Ectodermal cell (in vitro differentiated cells): ENCODE data around the gene DGCR8.

ENCODE experiments used
- H3K27ac ChIP-seq: 2 replicates; pipeline ENCODE4 v1.7.0; 2013; ENCODE audit warnings: mild to moderate bottlenecking, low read depth, low read length; ENCODE audit not compliant: insufficient read depth, poor library complexity, severe bottlenecking
- H3K27me3 ChIP-seq: 2 replicates; pipeline ENCODE4 v1.7.0; 2013; ENCODE audit warnings: mild to moderate bottlenecking, low read length; ENCODE audit not compliant: insufficient read depth, control insufficient read depth, poor library complexity, severe bottlenecking
- H3K36me3 ChIP-seq: one replicate; pipeline ENCODE4 v1.7.0; 2013; ENCODE audit warnings: low read length; ENCODE audit not compliant: control insufficient read depth, insufficient read depth
- H3K4me1 ChIP-seq: one replicate; pipeline ENCODE4 v1.7.0; 2013; ENCODE audit warnings: low read length; ENCODE audit not compliant: control insufficient read depth, insufficient read depth
- H3K4me3 ChIP-seq: 2 replicates; pipeline ENCODE4 v1.7.0; 2013; ENCODE audit warnings: low read depth, low read length, control low read depth; ENCODE audit not compliant: insufficient read depth
- H3K9me3 ChIP-seq: 2 replicates; pipeline ENCODE4 v1.7.0; 2013; ENCODE audit warnings: mild to moderate bottlenecking, low read length, moderate library complexity; ENCODE audit not compliant: control insufficient read depth
- WGBS, 2 experiments: methylation state at CpG; one replicate each; pipeline ENCODE4 v1.1.7; 2013; ENCODE audit warnings: missing lambda C conversion rate in 2 of 2; 5-methylcytosine and 5-hydroxymethylcytosine counted together

DGCR8 gene

DNA sequence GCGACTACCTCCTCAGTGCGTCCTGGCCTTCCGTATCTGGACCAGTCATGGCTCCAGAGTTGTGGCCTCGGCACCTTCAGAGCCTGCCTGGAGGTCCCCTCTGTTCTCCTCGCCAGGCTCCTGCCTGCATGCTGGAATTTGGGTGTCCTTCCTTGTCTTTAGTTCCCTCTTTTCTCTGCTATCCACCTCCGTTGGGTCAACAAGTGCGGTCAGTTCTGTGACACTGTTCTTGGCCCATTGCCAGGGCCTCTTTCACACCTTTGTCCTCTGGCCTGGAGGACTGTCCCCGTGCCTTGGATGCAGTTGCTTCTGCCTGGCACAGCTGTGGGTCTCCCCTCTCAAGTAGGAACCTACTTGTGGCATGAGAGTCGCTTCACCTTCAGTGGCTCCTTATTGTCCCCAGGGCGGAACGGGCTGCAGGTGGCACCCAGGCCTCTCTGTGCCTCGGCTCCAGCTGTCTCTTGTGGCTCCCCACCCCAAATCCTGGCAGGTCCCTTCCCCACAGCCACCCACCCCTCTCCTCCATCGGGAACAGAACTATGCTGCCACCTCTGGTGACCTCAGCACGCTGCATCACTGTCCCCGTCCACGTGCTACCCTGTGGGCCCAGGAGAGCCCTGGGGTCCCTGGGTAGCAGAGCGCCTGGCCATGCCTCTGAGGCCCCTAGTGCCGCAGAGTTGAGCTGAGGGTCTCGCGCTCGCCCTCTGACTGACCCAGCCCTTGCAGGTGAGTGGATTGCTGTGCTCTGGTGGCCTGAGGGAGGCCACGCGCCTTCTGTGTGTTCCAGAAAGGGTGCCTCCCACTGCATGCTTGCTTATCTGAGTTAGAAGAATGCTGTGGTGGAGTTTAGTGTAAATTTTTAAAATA, 4.7 kb downstream of the DGCR8 start:
- 76 to 77% methylated on average over 23 of the region's 23 CpGs for WGBS, 2 experiments
- Histone ChIP-seq H3K9me3 (no peaks in the 10 kb centered on the region), H3K36me3 (peaks cover 37% of the 10 kb centered on the region), H3K4me3 (no peak overlapping the region), H3K27me3 (no peaks in the 10 kb centered on the region), H3K27ac (no peak overlapping the region), H3K4me1 (peaks cover 26% of the 10 kb centered on the region)

DNA sequence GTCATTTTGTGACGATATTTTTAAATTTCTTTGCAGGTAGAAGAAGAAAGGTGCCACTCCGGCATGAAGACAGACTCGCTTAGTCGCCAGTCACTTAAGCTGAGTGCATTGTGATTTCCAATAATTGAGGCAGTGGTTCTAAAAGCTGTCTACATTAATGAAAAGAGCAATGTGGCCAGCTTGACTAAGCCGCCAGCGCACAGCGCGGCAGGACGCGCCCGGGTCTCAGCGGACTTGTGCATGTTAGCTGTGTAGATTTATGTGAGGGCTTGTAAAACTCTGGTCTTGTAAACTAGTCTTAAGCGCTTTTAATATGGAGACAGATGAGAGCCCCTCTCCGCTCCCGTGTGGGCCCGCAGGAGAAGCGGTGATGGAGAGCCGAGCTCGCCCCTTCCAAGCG, 5.6 kb downstream of the DGCR8 start:
- no peak overlapping the region for H3K27ac ChIP-seq
- no peaks in the 10 kb centered on the region for H3K9me3 ChIP-seq
- H3K4me1 ChIP-seq, result peaks cover 26% of the 10 kb centered on the region
- no peaks in the 10 kb centered on the region for H3K27me3 ChIP-seq
- 96 to 97% methylated on average over 20 of the region's 20 CpGs for WGBS, 2 experiments
- peaks cover 46% of the 10 kb centered on the region for H3K36me3 ChIP-seq
- no peak overlapping the region for H3K4me3 ChIP-seq

DNA sequence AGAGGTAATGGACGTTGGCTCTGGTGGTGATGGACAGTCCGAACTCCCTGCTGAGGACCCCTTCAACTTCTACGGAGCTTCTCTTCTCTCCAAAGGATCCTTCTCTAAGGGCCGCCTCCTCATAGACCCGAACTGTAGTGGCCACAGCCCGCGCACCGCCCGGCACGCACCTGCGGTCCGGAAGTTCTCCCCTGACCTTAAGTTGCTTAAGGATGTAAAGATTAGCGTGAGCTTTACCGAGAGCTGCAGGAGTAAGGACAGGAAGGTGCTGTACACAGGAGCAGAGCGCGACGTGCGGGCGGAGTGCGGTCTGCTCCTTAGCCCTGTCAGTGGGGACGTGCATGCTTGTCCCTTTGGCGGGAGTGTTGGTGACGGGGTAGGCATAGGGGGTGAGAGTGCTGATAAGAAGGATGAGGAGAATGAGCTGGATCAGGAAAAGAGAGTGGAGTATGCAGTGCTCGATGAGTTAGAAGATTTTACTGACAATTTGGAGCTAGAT, 6.1 kb downstream of the DGCR8 start:
- peaks cover 51% of the 10 kb centered on the region for H3K36me3 ChIP-seq

DNA sequence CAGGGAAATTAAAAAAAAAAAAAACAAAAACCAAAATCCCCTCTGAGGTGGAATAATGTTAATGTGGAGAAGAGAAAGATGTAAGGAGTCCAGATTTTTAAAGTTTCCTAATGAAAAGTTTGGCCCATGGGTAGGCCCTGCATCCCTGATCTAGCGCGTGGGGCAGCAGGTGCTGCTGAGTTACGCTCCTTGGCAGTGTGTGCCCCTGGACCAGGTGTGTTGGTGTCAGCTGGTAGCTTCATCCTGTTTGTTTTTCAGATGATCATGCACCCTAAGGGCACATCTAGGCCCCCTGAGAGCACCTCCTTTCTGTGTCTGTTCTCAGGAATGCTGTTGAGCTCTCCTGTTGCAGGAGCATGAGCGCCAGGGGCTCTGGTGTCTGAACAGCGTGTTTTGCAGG, 6.7 kb downstream of the DGCR8 start:
- Histone ChIP-seq H3K4me3 (no peak overlapping the region), H3K9me3 (no peaks in the 10 kb centered on the region), H3K36me3 (peaks cover 57% of the 10 kb centered on the region), H3K27me3 (no peaks in the 10 kb centered on the region), H3K4me1 (peaks cover 26% of the 10 kb centered on the region), H3K27ac (no peak overlapping the region)
- 96 to 97% methylated on average over 5 of the region's 5 CpGs for WGBS, 2 experiments

More for the DNA sequence above, 6.1 kb downstream of the DGCR8 start:
- peaks cover 26% of the 10 kb centered on the region for H3K4me1 ChIP-seq
- H3K27me3 ChIP-seq, result no peaks in the 10 kb centered on the region
- no peak overlapping the region for H3K27ac ChIP-seq
- H3K4me3 ChIP-seq, result no peak overlapping the region
- H3K9me3 ChIP-seq, result no peaks in the 10 kb centered on the region
- 96 to 97% methylated on average over 24 of the region's 24 CpGs for WGBS, 2 experiments

DNA sequence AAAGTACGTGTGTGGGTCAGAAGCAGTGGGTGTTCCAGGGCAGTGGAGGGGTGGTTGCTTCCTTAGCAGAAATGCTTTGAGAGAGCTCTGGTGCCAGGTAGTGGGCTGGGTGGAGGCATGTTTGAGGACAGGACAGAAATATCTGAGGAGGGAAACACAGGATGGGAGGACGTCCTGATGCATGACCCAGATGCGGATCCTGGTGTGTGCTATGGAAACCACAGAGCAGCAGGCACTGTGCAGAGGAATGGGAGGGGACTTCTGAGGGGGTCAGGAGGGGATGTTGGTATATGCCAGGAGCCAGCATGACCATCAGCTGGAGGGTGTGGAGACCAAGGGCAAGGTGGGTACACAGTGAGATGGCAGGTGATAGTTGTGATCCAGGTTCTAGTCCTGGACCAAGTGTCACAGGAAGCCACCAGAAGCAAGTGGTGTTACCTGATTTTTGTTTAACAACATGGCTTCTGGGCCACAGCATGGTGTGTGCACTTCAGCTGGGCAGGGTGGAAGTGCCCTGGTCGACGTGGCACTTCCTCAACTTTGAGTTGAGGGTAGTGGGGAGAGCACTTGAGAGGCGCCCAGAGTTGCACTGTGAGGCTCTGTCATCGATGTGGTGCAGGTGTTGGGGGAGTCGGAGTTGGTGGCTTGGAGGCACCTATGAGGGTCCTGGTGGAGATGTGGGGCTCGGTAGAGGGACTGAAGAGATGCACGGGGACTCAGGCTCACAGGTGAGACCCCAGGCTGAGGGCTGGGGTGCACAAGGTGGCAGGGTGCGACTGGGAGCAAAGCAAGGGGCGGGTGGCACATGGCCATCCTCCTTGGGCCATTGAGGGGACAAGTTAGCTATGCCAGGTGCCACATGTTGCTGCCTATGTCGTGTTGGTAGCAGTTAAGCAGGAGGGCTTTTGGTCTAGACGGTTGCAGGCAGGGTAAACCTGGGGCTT, 7.5 kb downstream of the DGCR8 start:
- Histone ChIP-seq H3K36me3 (peaks cover 65% of the 10 kb centered on the region), H3K27ac (no peak overlapping the region)
- 96 to 97% methylated on average over 14 of the region's 14 CpGs for WGBS, 2 experiments

DNA sequence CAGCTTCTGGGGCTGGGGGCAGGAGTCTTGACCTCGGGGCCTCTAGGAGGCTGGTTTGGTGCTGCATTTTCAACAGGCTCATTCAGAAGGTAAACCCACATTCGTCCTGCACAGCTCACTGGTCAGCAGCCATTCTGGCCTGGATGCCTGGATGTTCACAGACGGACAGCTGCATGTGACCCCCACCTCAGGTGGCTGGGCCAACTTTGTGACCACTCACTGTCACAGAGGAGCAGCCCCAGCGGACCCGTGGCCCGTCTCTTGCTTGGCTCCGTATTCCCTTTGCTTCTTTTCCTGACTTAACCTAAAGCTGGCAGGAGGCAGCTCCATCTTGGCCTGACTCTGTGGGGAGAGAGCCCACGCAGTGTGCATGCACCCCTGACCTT, 8.2 kb downstream of the DGCR8 start:
- Histone ChIP-seq H3K9me3 (no peaks in the 10 kb centered on the region), H3K27ac (no peak overlapping the region), H3K4me3 (no peak overlapping the region), H3K27me3 (no peaks in the 10 kb centered on the region), H3K4me1 (peaks cover 16% of the 10 kb centered on the region), H3K36me3 (peaks cover 70% of the 10 kb centered on the region)
- 93 to 96% methylated on average over 8 of the region's 8 CpGs for WGBS, 2 experiments

More for the DNA sequence above, 7.5 kb downstream of the DGCR8 start:
- Histone ChIP-seq H3K4me3 (no peak overlapping the region), H3K9me3 (no peaks in the 10 kb centered on the region), H3K27me3 (no peaks in the 10 kb centered on the region), H3K4me1 (peaks cover 21% of the 10 kb centered on the region)

DNA sequence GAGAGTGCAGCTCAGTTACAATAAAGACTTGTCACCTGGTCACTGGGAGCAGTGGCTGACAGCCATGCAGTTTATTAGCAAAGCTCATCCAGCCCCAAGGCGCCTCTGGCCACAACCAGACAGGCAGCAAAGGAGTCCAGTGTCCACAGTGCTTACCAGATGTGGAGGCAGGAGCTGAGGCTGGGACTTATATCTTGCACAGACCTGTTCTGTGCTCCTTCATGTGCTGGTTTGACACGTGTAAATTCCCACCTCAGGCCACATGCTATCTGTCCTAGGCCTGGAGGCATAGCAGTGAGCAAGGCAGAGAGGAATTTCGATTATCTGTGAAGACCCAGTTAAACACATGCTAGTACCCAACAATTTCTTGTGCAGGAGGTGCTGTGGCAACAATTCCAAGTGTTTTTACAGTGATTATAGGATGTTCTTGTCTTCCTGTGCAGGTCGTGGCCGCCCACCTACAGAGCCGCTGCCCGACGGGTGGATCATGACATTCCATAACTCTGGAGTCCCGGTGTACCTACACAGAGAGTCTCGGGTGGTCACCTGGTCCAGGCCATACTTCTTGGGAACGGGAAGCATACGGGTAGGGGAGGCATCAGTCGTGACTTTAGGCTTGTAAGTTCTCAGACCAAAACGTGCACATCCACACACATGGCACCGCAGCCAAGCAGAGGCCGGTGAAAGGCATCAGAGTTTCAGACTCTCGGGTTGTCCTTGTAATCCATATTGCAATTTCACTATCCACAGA, 9.4 kb downstream of the DGCR8 start:
- Histone ChIP-seq H3K9me3 (no peaks in the 10 kb centered on the region), H3K36me3 (peaks cover 82% of the 10 kb centered on the region), H3K27ac (no peak overlapping the region), H3K27me3 (no peaks in the 10 kb centered on the region), H3K4me1 (peaks cover 4% of the 10 kb centered on the region), H3K4me3 (no peak overlapping the region)
- 95 to 97% methylated on average over 17 of the region's 17 CpGs for WGBS, 2 experiments

DNA sequence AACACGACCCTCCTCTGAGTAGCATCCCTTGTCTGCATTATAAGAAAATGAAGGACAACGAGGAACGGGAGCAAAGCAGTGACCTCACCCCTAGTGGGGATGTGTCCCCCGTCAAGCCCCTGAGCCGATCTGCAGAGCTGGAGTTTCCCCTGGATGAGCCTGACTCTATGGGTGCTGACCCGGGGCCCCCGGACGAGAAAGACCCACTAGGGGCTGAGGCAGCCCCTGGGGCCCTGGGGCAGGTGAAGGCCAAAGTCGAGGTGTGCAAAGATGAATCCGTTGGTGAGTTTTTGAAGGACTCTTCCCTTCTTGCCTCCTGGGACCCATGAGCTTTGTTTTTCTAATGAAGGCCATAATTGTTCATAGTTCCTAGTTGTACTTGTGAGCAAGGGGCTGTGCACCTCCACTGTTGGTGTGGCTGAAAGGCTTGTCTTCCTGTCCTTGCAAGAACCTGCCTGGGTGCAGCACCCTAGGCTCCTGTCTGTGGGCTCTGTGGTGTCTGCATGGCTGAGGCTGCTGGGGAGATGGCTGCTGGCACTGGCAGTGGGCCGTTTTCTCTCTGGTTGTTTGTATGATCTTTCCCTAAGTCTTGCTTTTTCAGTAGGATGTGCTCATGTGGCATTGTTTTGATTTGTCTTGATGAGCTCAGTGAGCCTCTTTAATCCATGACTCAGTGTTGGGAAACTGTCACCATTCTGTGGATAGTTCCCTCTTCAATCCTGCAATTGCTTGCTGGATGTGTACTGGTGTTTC, 10.1 kb downstream of the DGCR8 start:
- no peak overlapping the region for H3K4me3 ChIP-seq
- H3K27ac ChIP-seq, result no peak overlapping the region
- no peaks in the 10 kb centered on the region for H3K9me3 ChIP-seq
- no peaks in the 10 kb centered on the region for H3K27me3 ChIP-seq
- H3K4me1 ChIP-seq, result no peaks in the 10 kb centered on the region
- 95 to 96% methylated on average over 11 of the region's 11 CpGs for WGBS, 2 experiments
- peaks cover 88% of the 10 kb centered on the region for H3K36me3 ChIP-seq

DNA sequence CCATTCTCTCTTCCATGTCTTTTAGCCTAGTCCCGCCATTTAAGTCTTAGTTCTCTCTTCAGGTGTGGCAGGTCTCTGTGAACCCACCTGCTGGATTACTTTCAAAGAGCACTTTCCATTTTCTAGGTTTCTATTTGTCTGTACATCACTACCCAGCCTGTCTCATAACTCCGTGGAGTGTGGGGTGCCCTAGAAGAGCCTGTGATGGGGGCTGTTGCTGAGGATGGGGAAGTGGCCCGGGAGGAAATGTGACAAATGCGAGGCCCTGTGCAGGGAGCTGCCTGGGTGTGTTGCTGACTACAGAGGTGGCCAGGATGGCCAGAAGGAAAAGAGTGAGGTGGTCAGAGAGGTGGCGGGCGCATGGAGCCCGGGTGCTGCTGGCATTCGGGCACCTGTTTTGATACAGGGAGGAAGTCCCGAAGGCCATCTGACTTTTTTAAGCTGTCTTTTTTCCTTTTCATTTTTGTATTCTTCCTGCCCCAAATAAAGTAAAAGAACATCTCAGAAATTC, 10.7 kb downstream of the DGCR8 start:
- 93 to 97% methylated on average over 9 of the region's 9 CpGs for WGBS, 2 experiments
- Histone ChIP-seq H3K36me3 (peaks cover 94% of the 10 kb centered on the region), H3K27ac (no peak overlapping the region), H3K27me3 (no peaks in the 10 kb centered on the region), H3K4me1 (no peaks in the 10 kb centered on the region), H3K9me3 (no peaks in the 10 kb centered on the region), H3K4me3 (no peak overlapping the region)
